Fibroblast of pulmonary artery (primary cell): Measurements from ENCODE around the gene DHRSX.

Experiments
- DNase-seq: peaks from one replicate; pipeline ENCODE4 v3.0.0-alpha.2; 2010; ENCODE audit warnings: low read depth
- H3K4me3 ChIP-seq: replicated peaks from 2 replicates; pipeline ENCODE4 v1.5.1; 2011; ENCODE audit warnings: low read depth, mild to moderate bottlenecking, control low read depth, low read length, moderate library complexity
- TF ChIP-seq, protein P1 (sequence below): IDR thresholded peaks from 2 replicates; pipeline ENCODE4 v1.5.1; 2011; ENCODE audit warnings: mild to moderate bottlenecking, control low read depth, low read length, inconsistent platforms; ENCODE audit errors: missing control alignments

Gene DHRSX

GRCh38 chrX:2498781-2499302, 1.9 kb downstream of the DHRSX start:
- H3K4me3 ChIP-seq: peak overlapping the region; percentile 77
- TF ChIP-seq, protein P1, sequence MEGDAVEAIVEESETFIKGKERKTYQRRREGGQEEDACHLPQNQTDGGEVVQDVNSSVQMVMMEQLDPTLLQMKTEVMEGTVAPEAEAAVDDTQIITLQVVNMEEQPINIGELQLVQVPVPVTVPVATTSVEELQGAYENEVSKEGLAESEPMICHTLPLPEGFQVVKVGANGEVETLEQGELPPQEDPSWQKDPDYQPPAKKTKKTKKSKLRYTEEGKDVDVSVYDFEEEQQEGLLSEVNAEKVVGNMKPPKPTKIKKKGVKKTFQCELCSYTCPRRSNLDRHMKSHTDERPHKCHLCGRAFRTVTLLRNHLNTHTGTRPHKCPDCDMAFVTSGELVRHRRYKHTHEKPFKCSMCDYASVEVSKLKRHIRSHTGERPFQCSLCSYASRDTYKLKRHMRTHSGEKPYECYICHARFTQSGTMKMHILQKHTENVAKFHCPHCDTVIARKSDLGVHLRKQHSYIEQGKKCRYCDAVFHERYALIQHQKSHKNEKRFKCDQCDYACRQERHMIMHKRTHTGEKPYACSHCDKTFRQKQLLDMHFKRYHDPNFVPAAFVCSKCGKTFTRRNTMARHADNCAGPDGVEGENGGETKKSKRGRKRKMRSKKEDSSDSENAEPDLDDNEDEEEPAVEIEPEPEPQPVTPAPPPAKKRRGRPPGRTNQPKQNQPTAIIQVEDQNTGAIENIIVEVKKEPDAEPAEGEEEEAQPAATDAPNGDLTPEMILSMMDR: no peak

DNA sequence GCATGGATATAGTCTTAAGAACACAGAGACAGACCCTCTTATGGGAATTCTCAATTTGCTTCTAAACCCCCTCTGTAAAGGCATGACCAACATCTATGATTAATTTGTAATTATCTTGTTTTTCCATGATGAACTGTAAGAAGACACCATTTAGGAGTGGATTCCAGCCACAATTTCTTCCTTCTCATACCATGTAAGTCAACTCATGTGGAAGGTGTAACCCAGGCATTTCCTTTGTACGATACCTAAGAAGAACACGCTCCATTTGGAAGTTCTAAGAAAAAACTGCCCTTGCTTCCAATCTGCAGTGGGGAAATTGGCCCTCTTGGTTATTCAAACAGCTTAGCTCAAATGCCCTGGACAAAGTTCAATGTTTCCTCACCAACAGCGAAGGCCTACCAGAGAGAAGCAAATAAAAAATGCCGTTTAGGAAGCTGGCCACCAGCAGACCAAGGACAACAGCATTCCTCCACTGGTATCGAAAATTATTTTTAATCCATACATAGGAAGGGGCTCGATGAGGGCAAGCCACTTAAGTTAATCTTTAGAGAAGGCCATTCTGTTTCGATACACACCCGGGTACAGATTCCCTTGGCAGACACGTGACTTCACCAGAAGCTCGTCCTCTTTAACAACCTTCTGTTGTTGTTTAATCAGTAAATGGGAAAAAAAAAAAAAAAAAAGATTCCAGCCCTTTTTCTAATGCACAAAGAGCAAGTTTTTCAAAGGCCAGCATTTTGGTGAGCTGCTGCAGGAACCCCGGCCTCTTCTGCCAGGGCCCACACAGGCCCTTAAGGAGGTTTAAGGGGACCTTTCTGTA, 2.6 kb downstream of the DHRSX start:
- H3K4me3 ChIP-seq: peak overlapping the region; percentile 77
- DNase-seq: peak; percentile 30
- TF ChIP-seq, protein P1: no peak

More at GRCh38 chrX:2498781-2499302, 1.9 kb downstream of the DHRSX start:
- DNase-seq: peak; percentile 41

- TF ChIP-seq, protein P1: no peak
- DNase-seq: no peak
- H3K4me3 ChIP-seq: no peak overlapping the region
Measured at GRCh38 chrX:2495595-2495994, 5.2 kb downstream of the DHRSX start.

DNA sequence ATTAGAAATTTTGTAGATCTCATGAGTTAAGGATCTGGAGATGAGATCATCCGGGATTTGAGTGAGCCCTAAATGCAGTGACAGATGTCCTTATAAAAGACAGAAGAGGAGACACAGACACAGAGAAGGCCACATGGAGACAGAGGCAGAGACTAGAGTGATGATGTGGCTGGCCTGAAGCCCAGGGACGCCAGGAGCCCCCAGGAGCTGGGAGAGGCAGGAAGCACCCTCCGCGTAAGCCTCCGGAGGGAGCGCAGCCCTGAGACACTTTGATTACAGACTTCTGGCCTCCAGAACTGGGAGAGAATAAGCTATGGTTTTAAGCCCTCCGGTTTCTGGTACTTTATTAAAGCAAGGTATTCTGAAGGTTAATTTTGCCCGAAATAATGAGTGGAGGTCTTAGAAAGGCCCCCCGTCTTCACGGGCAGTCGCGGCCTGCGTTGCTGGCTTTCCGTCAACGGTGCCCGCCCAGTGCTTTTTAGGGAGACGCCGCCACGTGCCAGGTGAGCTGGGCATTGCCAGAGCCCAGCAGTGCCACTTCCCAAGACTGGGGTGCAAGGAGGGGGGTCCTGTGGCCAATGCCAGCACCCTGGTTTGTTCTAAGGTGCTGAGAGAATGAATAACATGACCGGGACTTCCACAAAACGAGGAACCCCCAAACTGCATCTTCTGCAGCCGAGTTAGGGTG, 8.1 kb downstream of the DHRSX start:
- no peak for DNase-seq
- H3K4me3 ChIP-seq: no peak overlapping the region
- TF ChIP-seq, protein P1: no peak

DNA sequence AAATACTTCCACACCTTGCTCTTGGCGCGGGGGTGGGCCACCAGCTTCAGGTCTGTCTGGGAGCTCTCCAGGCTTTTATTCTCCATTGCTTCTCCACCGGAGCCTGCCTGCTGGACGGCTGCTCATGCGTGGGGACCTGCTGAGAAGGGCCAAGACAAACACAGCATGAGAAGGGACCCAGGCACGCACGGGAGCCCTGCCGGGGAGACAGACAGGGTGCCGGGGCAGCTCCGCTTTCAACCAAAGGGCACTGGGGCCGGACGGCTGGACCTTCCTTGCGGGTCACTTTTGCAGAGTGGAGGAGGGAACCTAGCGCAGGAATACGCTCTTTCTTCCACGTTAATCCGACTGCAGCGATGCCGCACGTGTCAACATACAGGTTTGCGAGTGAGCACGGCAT, 10.1 kb downstream of the DHRSX start:
- no peak overlapping the region for H3K4me3 ChIP-seq
- TF ChIP-seq, protein P1: no peak
- DNase-seq: no peak

DNA sequence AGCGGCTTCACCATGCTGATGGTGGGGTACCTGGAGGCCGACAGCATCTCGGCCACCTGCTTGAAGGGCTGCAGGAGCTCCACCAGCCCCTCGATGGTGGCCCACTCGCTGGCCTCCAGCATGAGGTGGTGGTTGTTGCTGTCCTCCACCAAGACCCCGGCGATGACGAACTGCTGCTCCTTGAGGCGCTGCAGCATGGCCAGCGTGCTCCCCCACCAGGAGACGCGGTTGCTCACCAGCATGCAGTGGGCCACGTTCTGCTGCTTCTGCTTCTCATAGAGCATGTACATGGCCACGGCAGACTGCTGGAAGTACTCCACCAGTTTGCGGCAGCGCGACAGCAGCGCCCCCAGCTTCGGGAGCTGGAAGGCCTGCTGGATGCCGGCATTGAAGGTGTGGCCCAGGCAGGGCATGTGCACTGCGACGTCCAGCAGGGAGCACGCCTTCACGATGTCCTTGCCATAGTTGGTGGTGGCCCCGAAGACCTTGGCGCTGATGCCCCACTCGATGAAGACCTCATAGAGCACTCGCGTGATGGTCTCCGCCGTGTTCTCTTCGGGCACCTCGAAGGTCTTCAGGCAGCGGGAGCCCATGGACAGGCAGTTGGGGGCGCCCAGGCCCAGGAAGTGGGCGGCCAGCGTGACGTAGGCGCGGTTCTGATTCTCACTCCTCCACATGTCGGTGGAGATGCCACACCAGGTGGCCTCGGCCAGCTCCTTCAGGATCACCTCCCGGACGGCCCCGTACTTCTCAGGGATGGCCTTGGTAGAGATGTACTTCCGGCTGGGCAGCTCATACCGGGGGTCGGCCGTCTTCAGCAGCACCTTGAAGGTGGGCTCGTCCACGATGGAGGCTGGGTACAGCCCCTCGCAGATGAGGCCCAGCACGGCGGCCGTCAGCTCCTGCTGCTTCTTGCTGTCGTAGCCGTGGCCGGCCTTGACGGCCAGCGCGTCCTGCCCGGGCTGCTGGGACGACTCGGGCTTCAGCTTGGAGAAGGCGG, 11.0 kb downstream of the DHRSX start:
- no peak overlapping the region for H3K4me3 ChIP-seq
- DNase-seq: no peak
- TF ChIP-seq, protein P1: no peak
